ENCODE results near the gene SDR42E2.
"Not testable (repeated sequence)": the region's sequence is repeated elsewhere in the genome, so short reads cannot be mapped to it uniquely, and the experiment has no call there.

Gene SDR42E2

DNA sequence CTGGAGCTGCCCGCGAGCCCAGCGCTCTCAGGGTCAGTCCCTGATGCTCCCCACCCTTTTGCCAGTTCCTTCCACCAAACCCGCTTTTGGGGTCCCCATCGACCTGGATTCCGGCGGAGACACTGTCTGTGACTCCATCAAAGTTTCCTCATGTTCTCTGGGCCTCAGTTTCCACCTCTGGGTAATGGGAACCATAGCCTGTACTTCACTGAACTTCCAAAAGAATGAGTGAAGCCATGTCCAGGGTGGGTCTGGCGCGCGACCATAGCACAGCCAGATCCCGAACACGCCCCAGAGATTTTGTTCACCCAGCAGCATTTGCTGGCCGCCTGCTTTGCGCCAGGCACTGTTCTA lies 327 bp downstream of the SDR42E2 start:
- Histone ChIP-seq H3K36me3 (ENCODE audit: control insufficient read depth, insufficient read depth, low read length) (no peaks in the 10 kb centered on the region), H3K4me3 (replicated peaks; ENCODE audit: low read depth, low read length) (no peak overlapping the region)
- TF ChIP-seq, protein P1, sequence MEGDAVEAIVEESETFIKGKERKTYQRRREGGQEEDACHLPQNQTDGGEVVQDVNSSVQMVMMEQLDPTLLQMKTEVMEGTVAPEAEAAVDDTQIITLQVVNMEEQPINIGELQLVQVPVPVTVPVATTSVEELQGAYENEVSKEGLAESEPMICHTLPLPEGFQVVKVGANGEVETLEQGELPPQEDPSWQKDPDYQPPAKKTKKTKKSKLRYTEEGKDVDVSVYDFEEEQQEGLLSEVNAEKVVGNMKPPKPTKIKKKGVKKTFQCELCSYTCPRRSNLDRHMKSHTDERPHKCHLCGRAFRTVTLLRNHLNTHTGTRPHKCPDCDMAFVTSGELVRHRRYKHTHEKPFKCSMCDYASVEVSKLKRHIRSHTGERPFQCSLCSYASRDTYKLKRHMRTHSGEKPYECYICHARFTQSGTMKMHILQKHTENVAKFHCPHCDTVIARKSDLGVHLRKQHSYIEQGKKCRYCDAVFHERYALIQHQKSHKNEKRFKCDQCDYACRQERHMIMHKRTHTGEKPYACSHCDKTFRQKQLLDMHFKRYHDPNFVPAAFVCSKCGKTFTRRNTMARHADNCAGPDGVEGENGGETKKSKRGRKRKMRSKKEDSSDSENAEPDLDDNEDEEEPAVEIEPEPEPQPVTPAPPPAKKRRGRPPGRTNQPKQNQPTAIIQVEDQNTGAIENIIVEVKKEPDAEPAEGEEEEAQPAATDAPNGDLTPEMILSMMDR (IDR thresholded peaks at IDR 0.05; ENCODE audit: insufficient read depth, low read length, poor library complexity, severe bottlenecking), result no peak

DNA sequence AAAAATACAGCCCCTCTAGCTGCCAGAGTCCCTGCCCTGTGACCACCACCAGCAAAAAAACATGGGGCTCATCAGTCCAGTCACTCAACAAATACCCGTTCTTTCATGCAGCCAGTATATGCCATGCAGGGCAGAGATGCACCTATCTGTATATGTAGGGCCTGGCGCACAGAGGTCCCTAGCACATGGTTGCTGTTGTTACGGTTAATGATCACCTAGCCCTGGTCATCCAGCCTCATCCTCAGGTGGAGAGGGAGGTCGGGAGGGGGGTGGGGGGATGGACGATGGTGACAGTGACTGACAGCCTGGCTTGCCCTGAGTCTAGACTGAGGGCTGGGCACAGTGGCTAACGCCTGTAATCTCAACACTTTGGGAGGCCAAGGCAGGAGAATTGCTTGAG lies 1.5 kb downstream of the SDR42E2 start:
- H3K27me3 ChIP-seq (replicated peaks; ENCODE audit: control insufficient read depth, insufficient read depth, low read length), result no peaks in the 10 kb centered on the region; the same call in 1 of the 2 replicates
- no peak for DNase-seq (ENCODE audit: extremely low read depth, insufficient read length)
- TF ChIP-seq, protein P1 (IDR thresholded peaks at IDR 0.05; ENCODE audit: insufficient read depth, low read length, poor library complexity, severe bottlenecking), result no peak
- H3K4me3 ChIP-seq (replicated peaks; ENCODE audit: low read depth, low read length), result no peak overlapping the region
- no peaks in the 10 kb centered on the region for H3K36me3 ChIP-seq (ENCODE audit: control insufficient read depth, insufficient read depth, low read length)

More for the DNA sequence above, 327 bp downstream of the SDR42E2 start:
- no peak for DNase-seq (ENCODE audit: extremely low read depth, insufficient read length)
- no peaks in the 10 kb centered on the region; the same call in 1 of the 2 replicates for H3K27me3 ChIP-seq (replicated peaks; ENCODE audit: control insufficient read depth, insufficient read depth, low read length)

DNA sequence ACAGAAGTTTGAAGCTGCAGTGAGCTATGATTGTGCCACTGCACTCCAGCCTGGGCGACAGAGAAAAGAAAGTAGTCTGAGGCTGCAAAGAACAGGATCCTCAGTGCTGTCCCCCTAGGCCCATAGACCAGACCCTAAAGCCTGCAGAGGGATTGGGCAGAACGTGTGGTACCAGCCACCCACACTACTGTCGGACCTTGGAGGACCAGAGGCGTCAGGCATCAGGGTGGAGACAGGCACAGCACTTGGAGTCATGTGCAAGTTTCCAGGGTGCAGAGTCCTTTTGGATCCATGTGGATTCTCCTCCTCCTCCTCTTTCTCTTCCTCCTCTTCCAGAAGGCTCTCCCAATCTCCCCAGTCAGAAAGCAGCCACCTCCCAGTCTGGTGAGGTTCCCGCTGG lies 2.2 kb downstream of the SDR42E2 start:
- no peaks in the 10 kb centered on the region for H3K36me3 ChIP-seq (ENCODE audit: control insufficient read depth, insufficient read depth, low read length)
- TF ChIP-seq, protein P1 (IDR thresholded peaks at IDR 0.05; ENCODE audit: insufficient read depth, low read length, poor library complexity, severe bottlenecking), result no peak
- no peaks in the 10 kb centered on the region; the same call in 1 of the 2 replicates for H3K27me3 ChIP-seq (replicated peaks; ENCODE audit: control insufficient read depth, insufficient read depth, low read length)
- no peak overlapping the region for H3K4me3 ChIP-seq (replicated peaks; ENCODE audit: low read depth, low read length)
- DNase-seq (ENCODE audit: extremely low read depth, insufficient read length), result no peak

DNA sequence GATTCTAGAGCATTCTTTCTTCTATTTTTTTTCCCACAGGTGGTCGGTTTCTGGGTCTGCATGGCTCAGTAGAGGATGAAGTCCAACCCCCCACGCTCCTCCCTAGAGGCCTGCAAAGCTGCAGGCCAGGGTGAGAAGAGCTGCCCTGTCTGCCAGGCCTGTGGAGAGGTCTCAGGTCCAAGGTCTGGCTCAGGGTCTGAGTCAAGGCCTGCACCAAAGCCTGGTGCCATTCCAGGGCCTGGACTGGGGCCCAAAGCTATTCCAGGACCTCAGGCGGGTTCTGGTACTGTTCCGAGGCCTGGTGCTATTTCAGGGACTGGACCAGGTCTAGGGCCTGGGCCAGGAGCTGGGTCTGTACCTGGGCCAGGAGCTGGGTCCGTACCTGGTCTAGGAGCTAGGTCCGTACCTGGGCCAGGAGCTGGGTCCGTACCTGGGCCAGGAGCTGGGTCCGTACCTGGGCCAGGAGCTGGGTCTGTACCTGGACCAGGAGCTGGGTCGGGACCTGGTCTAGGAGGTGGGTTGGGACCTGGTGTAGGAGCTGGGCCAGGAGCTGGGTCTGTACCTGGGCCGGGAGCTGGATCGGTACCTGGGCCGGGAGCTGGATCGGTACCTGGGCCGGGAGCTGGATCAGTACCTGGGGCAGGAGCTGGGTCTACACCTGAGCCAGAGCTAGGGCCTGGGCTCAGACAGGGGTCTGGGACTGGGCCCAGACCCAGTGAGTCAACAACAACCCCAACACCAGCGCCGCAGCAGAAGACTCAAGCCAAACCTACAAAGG lies 3.4 kb downstream of the SDR42E2 start:
- H3K27me3 ChIP-seq (replicated peaks; ENCODE audit: control insufficient read depth, insufficient read depth, low read length), result no peaks in the 10 kb centered on the region; the same call in 1 of the 2 replicates
- no peak for DNase-seq (ENCODE audit: extremely low read depth, insufficient read length)
- no peak overlapping the region for H3K4me3 ChIP-seq (replicated peaks; ENCODE audit: low read depth, low read length)
- TF ChIP-seq, protein P1 (IDR thresholded peaks at IDR 0.05; ENCODE audit: insufficient read depth, low read length, poor library complexity, severe bottlenecking), result no peak
- no peaks in the 10 kb centered on the region for H3K36me3 ChIP-seq (ENCODE audit: control insufficient read depth, insufficient read depth, low read length)

DNA sequence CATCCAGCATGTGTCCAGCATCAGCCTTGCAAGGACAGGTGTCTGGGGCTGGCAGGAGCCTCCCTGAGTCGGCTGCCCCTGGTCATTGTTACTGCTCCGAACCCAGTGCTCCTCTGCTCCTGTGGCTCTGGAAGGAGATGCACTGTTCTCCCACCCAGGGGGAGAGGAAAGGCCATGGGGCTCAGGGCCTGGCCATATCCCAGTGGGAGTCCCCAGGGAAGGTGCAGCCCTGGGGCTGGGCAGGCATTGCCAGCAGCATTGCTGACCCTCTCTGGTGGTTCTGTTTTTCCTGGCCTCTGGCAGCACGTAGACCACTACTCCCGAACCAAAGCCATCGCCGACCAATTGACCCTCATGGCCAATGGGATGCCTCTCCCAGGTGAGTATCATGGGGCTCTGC lies 9.6 kb downstream of the SDR42E2 start:
- Histone ChIP-seq H3K27me3 (replicated peaks; ENCODE audit: control insufficient read depth, insufficient read depth, low read length) (no peaks in the 10 kb centered on the region; the same call in 1 of the 2 replicates), H3K4me3 (replicated peaks; ENCODE audit: low read depth, low read length) (no peak overlapping the region), H3K36me3 (ENCODE audit: control insufficient read depth, insufficient read depth, low read length) (no peaks in the 10 kb centered on the region)
- TF ChIP-seq, protein P1 (IDR thresholded peaks at IDR 0.05; ENCODE audit: insufficient read depth, low read length, poor library complexity, severe bottlenecking), result no peak
- DNase-seq (ENCODE audit: extremely low read depth, insufficient read length), result no peak

DNA sequence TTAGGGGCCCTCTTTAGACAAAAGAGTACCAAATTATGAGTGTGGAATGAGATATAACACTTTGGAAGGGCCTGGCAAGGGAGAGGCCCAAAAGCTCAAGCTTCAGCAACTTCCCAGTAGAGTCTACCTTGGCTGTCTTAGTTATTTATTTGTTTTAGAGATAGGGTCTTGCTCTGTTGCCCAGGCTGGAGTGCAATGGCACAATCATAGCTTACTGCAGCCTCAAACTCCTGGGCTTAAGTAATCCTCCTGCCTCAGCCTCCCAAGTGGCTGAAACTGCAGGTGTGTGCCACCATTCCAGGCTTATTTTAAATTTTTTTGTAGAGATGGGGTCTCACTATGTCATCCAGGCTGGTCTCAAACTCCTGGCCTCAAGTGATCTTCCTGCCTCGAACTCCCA lies 10.3 kb downstream of the SDR42E2 start:
- H3K27me3 ChIP-seq (replicated peaks; ENCODE audit: control insufficient read depth, insufficient read depth, low read length); DNase-seq (ENCODE audit: extremely low read depth, insufficient read length); H3K36me3 ChIP-seq (ENCODE audit: control insufficient read depth, insufficient read depth, low read length); H3K4me3 ChIP-seq (replicated peaks; ENCODE audit: low read depth, low read length): not testable (repeated sequence)

Data from GM06990 (cell line).